Ishikawa (cell line): ENCODE measurements around the gene ASIC3.

Experiments used
- CREB1 ChIP-seq: IDR thresholded peaks from 2 replicates; pipeline ENCODE4 v1.6.1; 2012; ENCODE audit warnings: low read depth
- EP300 ChIP-seq: IDR thresholded peaks from 2 replicates; pipeline ENCODE4 v1.6.1; 2012; ENCODE audit warnings: borderline replicate concordance
- FOXM1 ChIP-seq: IDR thresholded peaks from 2 replicates; pipeline ENCODE4 v1.6.1; 2012; ENCODE audit warnings: low read depth, borderline replicate concordance
- NFIC ChIP-seq: IDR thresholded peaks from 2 replicates; pipeline ENCODE4 v1.6.1; 2012
- RAD21 ChIP-seq: IDR thresholded peaks from 2 replicates; pipeline ENCODE4 v1.6.1; 2012; ENCODE audit warnings: low read depth
- TAF1 ChIP-seq: IDR thresholded peaks from 2 replicates; pipeline ENCODE4 v1.6.1; 2012; ENCODE audit warnings: low read depth, mild to moderate bottlenecking
- TEAD4 ChIP-seq: IDR thresholded peaks from 2 replicates; pipeline ENCODE4 v1.6.1; 2012
- YY1 ChIP-seq: IDR thresholded peaks from 2 replicates; pipeline ENCODE4 v1.6.1; 2012; ENCODE audit warnings: low read depth
- ZBTB7A ChIP-seq: IDR thresholded peaks from 2 replicates; pipeline ENCODE4 v1.6.1; 2012; ENCODE audit warnings: low read depth
- TF ChIP-seq, protein P1 (sequence below): IDR thresholded peaks from 2 replicates; pipeline ENCODE4 v1.6.1; 2012
- TF ChIP-seq, protein P2 (sequence below): IDR thresholded peaks from 2 replicates; pipeline ENCODE4 v1.6.1; 2012; ENCODE audit warnings: low read depth, mild to moderate bottlenecking
- TF ChIP-seq, protein P3 (sequence below): IDR thresholded peaks from 2 replicates; pipeline ENCODE4 v1.6.1; 2012

DNA sequence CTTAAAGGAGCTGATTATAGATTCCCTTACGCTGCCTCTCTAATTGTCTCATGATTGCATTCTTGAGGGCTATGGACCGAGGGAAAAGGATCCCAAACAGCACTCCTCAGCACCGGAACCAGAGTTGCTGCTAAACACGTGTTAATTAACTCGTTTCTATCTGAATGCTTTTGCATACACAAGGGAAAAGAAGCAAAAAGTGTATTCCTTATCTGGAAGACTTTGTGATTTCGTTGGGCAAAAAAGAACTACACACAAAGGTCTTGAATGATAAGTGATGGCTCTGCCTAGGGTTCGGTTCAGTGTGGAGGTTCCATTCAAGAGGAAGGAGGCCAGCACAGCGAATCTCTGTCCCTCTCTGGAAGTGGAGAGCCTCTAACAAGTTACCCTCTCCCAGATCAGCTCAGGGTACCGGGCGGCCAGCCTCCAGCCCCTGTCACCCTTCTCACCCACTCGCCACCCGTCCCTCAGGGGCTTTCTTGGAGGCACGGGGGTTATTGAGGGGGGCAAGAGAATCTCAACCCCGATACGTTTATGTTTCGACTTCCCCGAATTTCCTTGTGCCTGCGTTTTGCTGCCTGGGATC is 10.5 kb downstream of the ASIC3 start:
- TF ChIP-seq, protein P1, sequence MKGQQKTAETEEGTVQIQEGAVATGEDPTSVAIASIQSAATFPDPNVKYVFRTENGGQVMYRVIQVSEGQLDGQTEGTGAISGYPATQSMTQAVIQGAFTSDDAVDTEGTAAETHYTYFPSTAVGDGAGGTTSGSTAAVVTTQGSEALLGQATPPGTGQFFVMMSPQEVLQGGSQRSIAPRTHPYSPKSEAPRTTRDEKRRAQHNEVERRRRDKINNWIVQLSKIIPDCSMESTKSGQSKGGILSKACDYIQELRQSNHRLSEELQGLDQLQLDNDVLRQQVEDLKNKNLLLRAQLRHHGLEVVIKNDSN = no peak
- no peak for TF ChIP-seq TEAD4
- no peak for TF ChIP-seq YY1
- TF ChIP-seq FOXM1 = no peak
- TF ChIP-seq ZBTB7A = no peak
- TF ChIP-seq, protein P2, sequence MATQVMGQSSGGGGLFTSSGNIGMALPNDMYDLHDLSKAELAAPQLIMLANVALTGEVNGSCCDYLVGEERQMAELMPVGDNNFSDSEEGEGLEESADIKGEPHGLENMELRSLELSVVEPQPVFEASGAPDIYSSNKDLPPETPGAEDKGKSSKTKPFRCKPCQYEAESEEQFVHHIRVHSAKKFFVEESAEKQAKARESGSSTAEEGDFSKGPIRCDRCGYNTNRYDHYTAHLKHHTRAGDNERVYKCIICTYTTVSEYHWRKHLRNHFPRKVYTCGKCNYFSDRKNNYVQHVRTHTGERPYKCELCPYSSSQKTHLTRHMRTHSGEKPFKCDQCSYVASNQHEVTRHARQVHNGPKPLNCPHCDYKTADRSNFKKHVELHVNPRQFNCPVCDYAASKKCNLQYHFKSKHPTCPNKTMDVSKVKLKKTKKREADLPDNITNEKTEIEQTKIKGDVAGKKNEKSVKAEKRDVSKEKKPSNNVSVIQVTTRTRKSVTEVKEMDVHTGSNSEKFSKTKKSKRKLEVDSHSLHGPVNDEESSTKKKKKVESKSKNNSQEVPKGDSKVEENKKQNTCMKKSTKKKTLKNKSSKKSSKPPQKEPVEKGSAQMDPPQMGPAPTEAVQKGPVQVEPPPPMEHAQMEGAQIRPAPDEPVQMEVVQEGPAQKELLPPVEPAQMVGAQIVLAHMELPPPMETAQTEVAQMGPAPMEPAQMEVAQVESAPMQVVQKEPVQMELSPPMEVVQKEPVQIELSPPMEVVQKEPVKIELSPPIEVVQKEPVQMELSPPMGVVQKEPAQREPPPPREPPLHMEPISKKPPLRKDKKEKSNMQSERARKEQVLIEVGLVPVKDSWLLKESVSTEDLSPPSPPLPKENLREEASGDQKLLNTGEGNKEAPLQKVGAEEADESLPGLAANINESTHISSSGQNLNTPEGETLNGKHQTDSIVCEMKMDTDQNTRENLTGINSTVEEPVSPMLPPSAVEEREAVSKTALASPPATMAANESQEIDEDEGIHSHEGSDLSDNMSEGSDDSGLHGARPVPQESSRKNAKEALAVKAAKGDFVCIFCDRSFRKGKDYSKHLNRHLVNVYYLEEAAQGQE = no peak
- TF ChIP-seq, protein P3, sequence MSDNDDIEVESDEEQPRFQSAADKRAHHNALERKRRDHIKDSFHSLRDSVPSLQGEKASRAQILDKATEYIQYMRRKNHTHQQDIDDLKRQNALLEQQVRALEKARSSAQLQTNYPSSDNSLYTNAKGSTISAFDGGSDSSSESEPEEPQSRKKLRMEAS = peak; percentile 36; the same call in 1 of the 2 replicates
- no peak for TF ChIP-seq RAD21
- no peak for TF ChIP-seq TAF1
- TF ChIP-seq CREB1 = no peak
- no peak for TF ChIP-seq NFIC
- TF ChIP-seq EP300 = no peak
